ENCODE data around the gene LINGO3. TPM values are rescaled to one million over a fixed set of nuclear protein-coding genes. Genes with fewer than 3 reads are reported as not detected.

The LINGO3 gene
- total and polyA plus RNA-seq, 10 of the 15 experiments (the other 5 are each of a cell fraction or from before 2014, with no cell fraction given) = 0.09 to 2.0 (median 0.40) TPM; not detected in 5

DNA sequence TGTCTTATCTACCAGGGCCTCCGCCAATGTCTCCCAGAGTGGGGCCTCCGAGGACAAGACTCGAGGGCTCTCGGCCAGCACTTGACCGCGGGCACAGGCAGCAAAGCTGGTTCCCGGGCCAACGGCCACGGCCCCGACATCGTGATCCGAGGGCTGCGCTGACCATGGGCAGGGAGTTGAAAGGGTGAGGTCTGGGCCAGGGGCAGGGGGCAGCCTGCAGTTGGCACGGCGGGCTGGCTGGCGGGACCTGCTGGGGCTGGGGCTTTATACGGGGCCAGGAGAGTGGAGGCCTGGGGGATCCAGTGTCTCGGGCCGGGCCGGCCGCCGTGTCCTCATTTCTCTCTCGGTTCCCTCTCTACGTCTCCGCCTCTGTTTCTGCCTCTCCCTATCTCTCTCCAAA is 9.8 kb upstream of the LINGO3 start:
- ChIA-PET CTCF (interaction anchor here (1.1 to 2.8 kb wide), 2 partner anchors 10 to 79 kb away, joined by 3 to 11 read pairs; partner anchors contain the start of genes LSM7 and SPPL2B), POLR2A (interaction anchor here (1.3 kb wide), 1 partner anchor 8 kb away, joined by 3 read pairs; no protein-coding TSS in a partner anchor), SMC1A (ENCODE audit: uncharacterized antibody, unreplicated experiment) (interaction anchor here (1.3 kb wide), 1 partner anchor 79 kb away, joined by 3 read pairs; no protein-coding TSS in a partner anchor), RAD21 (ENCODE audit: unreplicated experiment) (no interaction called here)
- intact Hi-C loops (cut with micrococcal nuclease; ENCODE audit: unreplicated experiment) (no loop called here), in situ Hi-C loops (cut with MboI) (loop anchor here (5.0 kb wide), 1 partner anchor 85 kb away; no protein-coding TSS in a partner anchor)
- TF ChIP-seq NRF1 (conservative IDR thresholded peaks at IDR 0.05; ENCODE audit: low read depth, low read length) (no peak), TBL1XR1 (IDR thresholded peaks at IDR 0.05; ENCODE audit: low read depth, low read length) (no peak), EP300 (IDR thresholded peaks at IDR 0.05; ENCODE audit: borderline replicate concordance in 1 of 2, control insufficient read depth in 1 of 2, low read depth in 2 of 2, low read length in 2 of 2) (no peak), POU2F2 (IDR thresholded peaks at IDR 0.05; ENCODE audit: borderline replicate concordance, low read depth, low read length) (no peak)
- no TSS peak for BruUV-seq (replicated peaks)
- H3K4me1 ChIP-seq (ENCODE audit: control insufficient read depth, insufficient read depth, low read length) = peaks cover 3% of the 10 kb centered on the region; the same call in 1 of the 2 replicates
- no peak for DNase-seq (ENCODE audit: low read depth, low spot score)
- no peak for ATAC-seq
- H3K79me2 ChIP-seq (ENCODE audit: control insufficient read depth, insufficient read depth, low read length) = no peaks in the 10 kb centered on the region
- H3K4me3 ChIP-seq = no peak overlapping the region
- no peak for FAIRE-seq
- no peaks in the 10 kb centered on the region for H3K27me3 ChIP-seq (replicated peaks in 1 of 2; ENCODE audit: control insufficient read depth in 2 of 2, insufficient read depth in 2 of 2, low read length in 1 of 2)
- peaks cover 6% of the 10 kb centered on the region; the same call in 1 of the 3 replicates for H3K9me3 ChIP-seq (replicated peaks; ENCODE audit: control insufficient read depth, insufficient read depth, low read length)
- H3K27ac ChIP-seq (ENCODE audit: control insufficient read depth, insufficient read depth) = no peak overlapping the region
- H4K20me1 ChIP-seq (ENCODE audit: control insufficient read depth, insufficient read depth) = no peaks in the 10 kb centered on the region
- H2AFZ ChIP-seq (ENCODE audit: control insufficient read depth, low read depth, low read length) = no peak overlapping the region
- peaks cover 0 to 4% of the 10 kb centered on the region in 2 experiments; a peak in 2 of 4 replicates for H3K36me3 ChIP-seq (ENCODE audit: control insufficient read depth in 2 of 2, insufficient read depth in 2 of 2, low read length in 1 of 2)
- no peak overlapping the region for H3K9ac ChIP-seq (ENCODE audit: control insufficient read depth, insufficient read depth, low read length)
- H3K4me2 ChIP-seq (ENCODE audit: control insufficient read depth, insufficient read depth) = no peak overlapping the region
- 82% methylated on average over 25 of the region's 25 CpGs for WGBS (ENCODE audit: insufficient coverage, insufficient replicate concordance, low lambda C conversion rate, missing lambda C conversion rate)

- FAIRE-seq (no peak), ATAC-seq (no peak), DNase-seq (ENCODE audit: low read depth, low spot score) (no peak)
- in situ Hi-C loops (cut with MboI) (loop anchor here (5.0 kb wide), 1 partner anchor 85 kb away; no protein-coding TSS in a partner anchor), intact Hi-C loops (cut with micrococcal nuclease; ENCODE audit: unreplicated experiment) (no loop called here)
- Histone ChIP-seq H3K27ac (ENCODE audit: control insufficient read depth, insufficient read depth) (no peak overlapping the region), H4K20me1 (ENCODE audit: control insufficient read depth, insufficient read depth) (no peaks in the 10 kb centered on the region), H3K79me2 (ENCODE audit: control insufficient read depth, insufficient read depth, low read length) (no peaks in the 10 kb centered on the region), H3K9me3 (replicated peaks; ENCODE audit: control insufficient read depth, insufficient read depth, low read length) (peaks cover 6% of the 10 kb centered on the region; the same call in 1 of the 3 replicates), H3K9ac (ENCODE audit: control insufficient read depth, insufficient read depth, low read length) (no peak overlapping the region), H3K4me3 (no peak overlapping the region), H3K4me2 (ENCODE audit: control insufficient read depth, insufficient read depth) (no peak overlapping the region), H3K4me1 (ENCODE audit: control insufficient read depth, insufficient read depth, low read length) (peaks cover 3% of the 10 kb centered on the region; the same call in 1 of the 2 replicates), H3K27me3 (replicated peaks in 1 of 2; ENCODE audit: control insufficient read depth in 2 of 2, insufficient read depth in 2 of 2, low read length in 1 of 2) (no peaks in the 10 kb centered on the region), H3K36me3 (ENCODE audit: control insufficient read depth in 2 of 2, insufficient read depth in 2 of 2, low read length in 1 of 2) (peaks cover 0 to 4% of the 10 kb centered on the region in 2 experiments; a peak in 2 of 4 replicates), H2AFZ (ENCODE audit: control insufficient read depth, low read depth, low read length) (no peak overlapping the region)
- ChIA-PET SMC1A (ENCODE audit: uncharacterized antibody, unreplicated experiment) (interaction anchor here (1.2 to 1.5 kb wide), 2 partner anchors 28 to 297 kb away, joined by 3 read pairs; no protein-coding TSS in a partner anchor), RAD21 (ENCODE audit: unreplicated experiment) (interaction anchor here (1.5 to 1.9 kb wide), 2 partner anchors 28 to 162 kb away, joined by 4 to 5 read pairs; no protein-coding TSS in a partner anchor), CTCF (interaction anchor here (1.1 to 2.8 kb wide), 4 partner anchors 11 to 82 kb away, joined by 3 to 11 read pairs (median 6); partner anchors contain the start of genes LSM7 and SPPL2B), POLR2A (interaction anchor here (1.1 to 1.3 kb wide), 2 partner anchors 9 to 10 kb away, joined by 3 read pairs; no protein-coding TSS in a partner anchor)
- BruUV-seq (replicated peaks) = no TSS peak
- TF ChIP-seq ZNF592 (IDR thresholded peaks at IDR 0.05) = no peak
- TF ChIP-seq NR2C1 (IDR thresholded peaks at IDR 0.05) = no peak
- TF ChIP-seq, protein P1, sequence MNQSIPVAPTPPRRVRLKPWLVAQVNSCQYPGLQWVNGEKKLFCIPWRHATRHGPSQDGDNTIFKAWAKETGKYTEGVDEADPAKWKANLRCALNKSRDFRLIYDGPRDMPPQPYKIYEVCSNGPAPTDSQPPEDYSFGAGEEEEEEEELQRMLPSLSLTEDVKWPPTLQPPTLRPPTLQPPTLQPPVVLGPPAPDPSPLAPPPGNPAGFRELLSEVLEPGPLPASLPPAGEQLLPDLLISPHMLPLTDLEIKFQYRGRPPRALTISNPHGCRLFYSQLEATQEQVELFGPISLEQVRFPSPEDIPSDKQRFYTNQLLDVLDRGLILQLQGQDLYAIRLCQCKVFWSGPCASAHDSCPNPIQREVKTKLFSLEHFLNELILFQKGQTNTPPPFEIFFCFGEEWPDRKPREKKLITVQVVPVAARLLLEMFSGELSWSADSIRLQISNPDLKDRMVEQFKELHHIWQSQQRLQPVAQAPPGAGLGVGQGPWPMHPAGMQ (IDR thresholded peaks at IDR 0.05; ENCODE audit: borderline replicate concordance) = no peak
- no peak for TF ChIP-seq RFX5 (IDR thresholded peaks at IDR 0.05; ENCODE audit: low read depth, low read length)
- 87% methylated on average over 13 of the region's 13 CpGs for WGBS (ENCODE audit: insufficient coverage, insufficient replicate concordance, low lambda C conversion rate, missing lambda C conversion rate)
These were observed 9.3 kb upstream of the LINGO3 start for GRCh38 chr19:2317300-2317699.

Measured in GM12878 (cell line).